GM13976 (cell line): Measurements from ENCODE around the gene PPM1K.

Experiments
- DNase-seq: peaks from one replicate; pipeline ENCODE4 v3.0.0; 2012; ENCODE audit warnings: low spot score
- in situ Hi-C: fragments of 300-500 bp; cut with MboI; formaldehyde crosslinking; loops from one replicate; pipeline ENCODE4 v1.12.0; 2022; ENCODE audit warnings: low sequenced_read_pairs, mixed read lengths, inconsistent platforms; ENCODE audit not compliant: unreplicated experiment
- TF ChIP-seq, protein P1 (sequence below): IDR thresholded peaks from 2 replicates; pipeline ENCODE4 v1.5.1; 2012; ENCODE audit warnings: borderline replicate concordance, mild to moderate bottlenecking; ENCODE audit not compliant: insufficient read depth; ENCODE audit errors: extremely low read depth, missing control alignments, control extremely low read depth

The PPM1K gene

DNA sequence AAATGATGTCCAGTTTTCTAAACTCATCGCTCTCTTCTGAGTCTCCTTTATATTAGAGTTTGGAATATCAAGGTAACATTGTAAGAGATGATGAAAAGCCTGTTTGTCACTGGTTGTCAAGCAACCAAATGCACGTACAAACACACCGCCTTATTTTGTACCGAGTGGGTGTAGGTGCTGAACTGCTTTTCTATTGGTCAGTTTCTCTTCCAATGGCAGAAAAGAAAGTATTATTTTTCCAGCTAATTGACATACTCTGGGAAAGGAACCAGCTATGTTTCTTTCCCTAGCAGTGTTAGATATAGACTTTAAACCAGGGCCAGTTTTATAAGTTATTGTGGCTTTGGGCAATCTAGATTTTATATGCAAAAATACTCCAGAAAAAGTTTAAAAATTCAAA, 6.6 kb upstream of the PPM1K start:
- no peak for DNase-seq
- in situ Hi-C loops: no loop called here
- TF ChIP-seq, protein P1, sequence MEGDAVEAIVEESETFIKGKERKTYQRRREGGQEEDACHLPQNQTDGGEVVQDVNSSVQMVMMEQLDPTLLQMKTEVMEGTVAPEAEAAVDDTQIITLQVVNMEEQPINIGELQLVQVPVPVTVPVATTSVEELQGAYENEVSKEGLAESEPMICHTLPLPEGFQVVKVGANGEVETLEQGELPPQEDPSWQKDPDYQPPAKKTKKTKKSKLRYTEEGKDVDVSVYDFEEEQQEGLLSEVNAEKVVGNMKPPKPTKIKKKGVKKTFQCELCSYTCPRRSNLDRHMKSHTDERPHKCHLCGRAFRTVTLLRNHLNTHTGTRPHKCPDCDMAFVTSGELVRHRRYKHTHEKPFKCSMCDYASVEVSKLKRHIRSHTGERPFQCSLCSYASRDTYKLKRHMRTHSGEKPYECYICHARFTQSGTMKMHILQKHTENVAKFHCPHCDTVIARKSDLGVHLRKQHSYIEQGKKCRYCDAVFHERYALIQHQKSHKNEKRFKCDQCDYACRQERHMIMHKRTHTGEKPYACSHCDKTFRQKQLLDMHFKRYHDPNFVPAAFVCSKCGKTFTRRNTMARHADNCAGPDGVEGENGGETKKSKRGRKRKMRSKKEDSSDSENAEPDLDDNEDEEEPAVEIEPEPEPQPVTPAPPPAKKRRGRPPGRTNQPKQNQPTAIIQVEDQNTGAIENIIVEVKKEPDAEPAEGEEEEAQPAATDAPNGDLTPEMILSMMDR: no peak

DNA sequence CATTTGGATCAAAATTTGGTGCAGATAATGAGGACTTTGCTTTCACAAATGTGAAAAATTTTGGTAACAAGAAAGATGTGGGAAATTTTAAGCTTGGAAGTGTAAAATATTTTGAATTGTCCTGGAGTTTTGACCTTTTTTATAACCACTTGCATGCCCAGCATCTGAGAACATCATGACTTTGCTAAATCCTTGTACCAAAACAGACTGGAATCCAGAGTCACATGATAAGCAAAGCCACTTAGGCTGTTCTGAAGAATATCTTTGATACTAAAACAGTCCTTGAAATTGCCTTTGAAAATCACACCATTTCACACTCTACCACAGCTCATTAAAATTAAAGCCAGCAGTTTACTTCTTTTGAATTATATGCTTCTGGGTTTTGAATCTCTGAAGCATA, 2.5 kb upstream of the PPM1K start:
- in situ Hi-C loops: no loop called here
- TF ChIP-seq, protein P1: no peak
- no peak for DNase-seq

DNA sequence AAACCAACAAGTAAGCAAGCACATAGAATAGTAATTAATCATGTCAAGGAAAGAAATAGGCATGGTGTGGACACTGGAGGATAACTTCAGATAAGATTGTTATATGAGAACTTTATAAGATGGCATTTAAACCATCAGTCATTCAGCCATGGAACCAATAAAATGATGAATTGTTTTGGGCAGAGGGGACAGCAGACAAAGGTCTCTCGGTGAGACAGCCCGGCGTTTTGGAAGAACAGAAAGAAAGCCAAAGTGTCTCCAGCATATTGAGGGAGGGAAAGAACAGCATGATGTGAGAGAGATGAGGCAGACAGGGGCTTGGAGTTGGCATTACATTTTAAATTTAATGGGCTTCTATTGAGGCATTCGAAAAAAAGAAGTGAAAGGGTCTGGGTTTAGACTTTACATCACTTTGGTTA, 883 bp upstream of the PPM1K start:
- in situ Hi-C loops: no loop called here
- no peak for DNase-seq
- TF ChIP-seq, protein P1: no peak

DNA sequence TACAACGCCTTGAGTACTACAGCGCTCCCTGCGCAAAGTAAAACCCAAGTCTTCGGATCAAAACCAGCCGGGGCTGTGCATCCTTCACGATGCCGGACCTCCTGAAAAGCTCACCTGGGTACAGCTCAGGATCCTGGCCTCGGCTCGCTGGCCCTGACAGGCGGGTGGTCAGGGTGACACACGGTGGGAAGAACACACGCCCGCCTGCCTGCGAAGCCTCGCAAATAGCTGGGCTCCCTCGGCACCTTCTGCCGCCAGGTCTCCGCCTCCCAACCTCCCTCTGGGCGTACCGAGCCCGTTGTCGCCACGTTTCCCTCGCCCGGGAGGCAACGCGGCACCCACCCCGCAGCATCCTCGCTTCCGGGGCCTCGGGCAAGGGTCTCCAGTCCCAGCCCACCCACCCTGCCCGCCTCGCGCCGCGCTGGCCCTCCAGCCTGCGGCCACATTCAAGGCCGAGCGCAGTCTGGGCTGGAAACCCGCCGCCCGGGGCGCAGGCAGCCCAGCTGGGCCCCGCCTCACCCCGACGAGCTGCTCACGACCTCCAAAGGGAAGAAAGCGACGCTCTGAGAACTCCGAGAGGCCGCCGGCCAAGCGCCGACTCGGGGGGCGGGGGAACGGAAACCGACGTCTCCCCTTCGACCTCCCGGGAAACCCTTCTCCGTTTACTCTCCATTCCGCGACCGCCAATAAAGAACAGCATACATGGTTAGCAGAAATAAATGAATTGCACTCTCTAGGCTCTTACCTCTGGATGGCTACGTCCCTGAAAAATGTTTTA, 511 bp downstream of the PPM1K start:
- DNase-seq: peak; percentile 64
- TF ChIP-seq, protein P1: no peak
- in situ Hi-C loops: no loop called here

DNA sequence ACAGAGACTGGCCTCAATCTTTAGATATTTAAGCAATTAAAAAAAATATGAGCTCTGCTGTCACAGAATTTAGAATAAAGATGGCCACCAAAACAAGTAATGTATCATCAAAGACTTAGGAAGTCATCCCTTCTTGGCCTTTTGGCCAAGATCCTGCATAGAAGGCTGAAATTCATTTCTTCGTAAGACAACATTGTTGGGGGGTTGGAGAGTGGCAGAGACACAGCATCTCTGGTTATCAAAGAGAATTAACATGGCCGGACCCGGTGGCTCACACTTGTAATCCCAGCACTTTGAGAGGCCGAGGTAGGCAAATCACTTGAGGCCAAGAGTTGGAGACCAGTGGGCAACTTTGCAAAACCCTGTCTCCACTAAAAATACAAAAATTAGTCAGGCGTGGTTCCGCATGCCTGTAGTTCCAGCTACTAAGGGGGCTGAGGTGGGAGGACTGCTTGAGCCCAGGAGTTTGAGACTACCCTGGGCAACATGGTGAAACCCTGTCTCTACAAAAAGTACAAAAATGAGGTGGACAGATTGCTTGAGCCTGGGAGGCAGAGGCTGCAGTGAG, 4.0 kb downstream of the PPM1K start:
- no peak for DNase-seq
- TF ChIP-seq, protein P1: no peak
- in situ Hi-C loops: no loop called here

DNA sequence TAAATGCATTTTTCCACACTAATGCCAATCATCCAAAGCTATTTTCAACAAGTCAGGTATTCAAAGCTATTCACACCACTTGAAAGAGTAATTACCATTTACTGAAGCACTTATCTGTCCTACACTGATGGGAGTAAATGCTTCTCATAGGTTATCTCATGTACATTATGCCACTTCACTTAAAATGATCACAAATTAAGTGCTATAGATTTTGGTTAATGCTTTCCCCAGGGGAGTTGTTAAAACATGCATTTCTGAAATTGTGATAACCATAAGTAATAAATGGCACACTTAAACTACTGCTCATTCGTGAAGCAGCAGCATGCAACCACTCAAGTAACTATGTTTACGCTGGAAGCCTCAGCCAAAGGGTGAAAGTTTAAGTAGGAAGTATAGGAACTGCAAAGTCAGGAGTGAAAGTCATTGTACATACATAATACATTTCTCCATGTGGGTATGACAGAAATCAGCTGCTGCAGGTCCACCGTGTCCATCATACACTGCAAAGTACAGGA, 6.6 kb downstream of the PPM1K start:
- DNase-seq: no peak
- TF ChIP-seq, protein P1: no peak
- in situ Hi-C loops: no loop called here
